Measurements from ENCODE around the gene PDZK1.
"Not testable (repeated sequence)": the region's sequence is repeated elsewhere in the genome, so short reads cannot be mapped to it uniquely, and the experiment has no call there.

GRCh38 chr1:145670995-145671745 lies 36.0 kb downstream of the PDZK1 start:
- not testable (repeated sequence) for TF ChIP-seq REST (tag by site-specific recombination; IDR thresholded peaks at IDR 0.05); CTCF (tag by site-specific recombination; IDR thresholded peaks at IDR 0.05); PRDM10 (tag by site-specific recombination; IDR thresholded peaks at IDR 0.05); SETDB1 (IDR thresholded peaks at IDR 0.05; ENCODE audit: insufficient read length, low read length)
